Stomach (tissue), 9 donors: ENCODE measurements around the gene R3HDML. TPM values are rescaled to one million over a fixed set of nuclear protein-coding genes. Genes with fewer than 3 reads are reported as not detected.
A peak's percentile ranks its signal among the peaks of the same experiment; 100 is the strongest.

Experiments
- DNase-seq, 2 donors: peaks; one replicate each; pipeline versions ENCODE4 v3.0.0 to v3.0.0-alpha.2; 2013 to 2019
- H3K27ac ChIP-seq, 5 donors: fragments of 200-600 bp in 4 of 5; sonication (generic) in 4 of 5; one replicate each; pipeline ENCODE4 v1.5.1; 2013 to 2019; ENCODE audit warnings: mild to moderate bottlenecking in 1 of 5, moderate library complexity in 1 of 5
- H3K27me3 ChIP-seq, 3 donors: fragments of 200-600 bp; sonication (generic); one replicate each; pipeline ENCODE4 v1.5.1; 2017 to 2019; ENCODE audit warnings: mixed run types in 1 of 3
- H3K36me3 ChIP-seq, 4 donors: fragments of 200-600 bp; sonication (generic); 1 replicate in 3 of 4; 2 replicates in 1 of 4; pipeline ENCODE4 v1.5.1; 2016 to 2019
- H3K4me1 ChIP-seq, 4 donors: fragments of 200-600 bp; sonication (generic); one replicate each; pipeline ENCODE4 v1.5.1; 2016 to 2019
- H3K4me3 ChIP-seq, 4 donors: fragments of 200-600 bp; sonication (generic) in 3 of 4; one replicate each; pipeline ENCODE4 v1.5.1; 2016 to 2019; ENCODE audit warnings: mild to moderate bottlenecking in 1 of 4
- H3K9me3 ChIP-seq, 4 donors: fragments of 200-600 bp; sonication (generic); one replicate each; pipeline ENCODE4 v1.5.1; 2016 to 2019
- CTCF ChIP-seq, 7 experiments: fragments of 450-650 bp in 4 of 7; fragments of 200-600 bp in 3 of 7; sonication (generic) in 3 of 7; IDR thresholded peaks; one replicate each; pipeline ENCODE4 v1.5.1; 2016 to 2019; ENCODE audit warnings: antibody characterized with exemption in 7 of 7, control low read depth in 2 of 7, mild to moderate bottlenecking in 1 of 7
- EP300 ChIP-seq: sonication (generic); formaldehyde crosslinking; IDR thresholded peaks from one replicate; pipeline ENCODE4 v1.6.1; 2017; ENCODE audit warnings: antibody characterized with exemption
- POLR2A ChIP-seq, 4 donors: fragments of 450-650 bp; IDR thresholded peaks; one replicate each; pipeline ENCODE4 v1.6.1; 2016; ENCODE audit warnings: antibody characterized with exemption in 4 of 4, control low read depth in 2 of 4, mild to moderate bottlenecking in 1 of 4, moderate library complexity in 1 of 4
- POLR2AphosphoS5 ChIP-seq, 3 donors: sonication (generic); formaldehyde crosslinking; IDR thresholded peaks; one replicate each; pipeline ENCODE4 v1.6.1; 2016; ENCODE audit warnings: antibody characterized with exemption in 3 of 3
- WGBS, 5 donors: extraction: QIAGEN DNeasy Blood & Tissue Kit in 3 of 5; methylation state at CpG; one replicate each; pipeline versions ENCODE4 v1.1.5 to v1.1.7; 2013 to 2018; 5-methylcytosine and 5-hydroxymethylcytosine counted together
- intact Hi-C: fragments of 100-400 bp; cut with DNase I; formaldehyde crosslinking; loops from one replicate; pipeline ENCODE4 v1.15.1; 2023; ENCODE audit warnings: low total_unique reads
- polyA plus RNA-seq, 3 donors: library from polyadenylated mRNA; stranded (reverse); fragments of 200-250 nt; gene quantifications; one replicate each; pipeline ENCODE4 v1.2.3, GENCODE V29; 2013
- total RNA-seq, 5 donors: library from RNA; depleted of rRNA; stranded (reverse); fragments of >200 nt; gene quantifications; one replicate each; pipeline versions ENCODE4 v1.1.0 to v1.2.3, GENCODE V29; 2014 to 2016
- donor health status: healthy with polysubstance abuse.
- donor health status: Bipolar disorder and iron deficiency.
- donor health status: healthy.

The R3HDML gene
- total and polyA plus RNA-seq, 8 donors, result not detected

GRCh38 chr20:44334709-44335108 lies 2.1 kb upstream of the R3HDML start:
- Histone ChIP-seq H3K4me3 (no peak overlapping the region), H3K36me3 (no peaks in the 10 kb centered on the region), H3K4me1 (no peaks in the 10 kb centered on the region), H3K27ac (no peak overlapping the region), H3K27me3 (peaks cover 0 to 63% (median 15%) of the 10 kb centered on the region in 3 donors), H3K9me3 (no peaks in the 10 kb centered on the region)
- intact Hi-C loops, result no loop called here
- WGBS, 5 donors, result 69 to 86% (median 82%) methylated on average over 4 of the region's 4 CpGs
- DNase-seq, result no peak
- TF ChIP-seq EP300, result no peak
- TF ChIP-seq CTCF (IDR thresholded peaks at IDR 0.05), result no peak
- TF ChIP-seq POLR2A (IDR thresholded peaks at IDR 0.05), result no peak

DNA sequence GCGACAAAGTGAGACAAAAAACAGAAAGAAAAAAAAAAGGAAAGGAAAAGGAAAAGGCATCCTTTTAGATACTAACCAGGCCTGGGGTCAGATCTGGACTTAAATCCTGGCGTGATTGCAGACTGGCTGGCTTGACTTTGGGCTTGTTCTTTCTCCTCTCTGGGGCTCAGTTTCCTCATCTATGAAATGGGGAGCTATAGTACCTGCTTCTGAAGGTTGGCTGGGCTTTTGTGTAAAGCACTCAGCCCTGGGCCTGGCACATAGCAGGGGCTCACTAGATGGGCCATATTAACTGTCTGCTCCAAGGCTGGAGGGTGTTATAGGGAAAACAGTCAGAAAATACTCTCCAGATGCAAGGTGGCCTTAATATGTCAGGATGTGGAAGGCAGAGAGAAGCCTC lies 1.2 kb upstream of the R3HDML start:
- no peak overlapping the region for H3K4me3 ChIP-seq
- intact Hi-C loops, result no loop called here
- no peak for DNase-seq
- no peak overlapping the region for H3K27ac ChIP-seq
- no peaks in the 10 kb centered on the region for H3K4me1 ChIP-seq
- peaks cover 0 to 56% (median 15%) of the 10 kb centered on the region in 3 donors for H3K27me3 ChIP-seq
- TF ChIP-seq EP300, result no peak
- H3K36me3 ChIP-seq, result no peaks in the 10 kb centered on the region
- WGBS, 5 donors, result 73 to 92% (median 84%) methylated on average over 2 of the region's 2 CpGs
- H3K9me3 ChIP-seq, result no peaks in the 10 kb centered on the region

DNA sequence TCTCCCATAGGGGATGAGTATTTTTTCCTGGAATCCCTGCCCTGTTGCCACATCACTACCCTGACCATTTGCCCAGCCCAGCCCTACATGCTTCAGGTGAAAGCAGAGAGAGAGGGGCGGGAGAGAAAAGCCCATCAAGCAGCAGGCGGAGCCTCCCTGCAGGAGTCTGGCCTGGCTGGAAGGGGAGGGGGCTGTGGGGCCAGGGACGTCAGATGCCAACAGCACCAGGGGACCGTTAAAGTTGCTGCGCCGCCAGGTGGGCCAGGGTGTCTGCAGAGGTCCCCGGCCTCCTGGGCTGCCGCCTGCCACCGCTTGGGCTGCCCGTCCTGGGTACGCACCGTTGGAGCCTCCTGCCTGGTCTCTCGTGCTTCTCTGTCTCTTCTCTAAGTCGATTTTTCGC lies 757 bp upstream of the R3HDML start:
- 27 to 49% (median 36%) methylated on average over 15 of the region's 15 CpGs for WGBS, 5 donors
- intact Hi-C loops, result no loop called here
- H3K4me3 ChIP-seq, result no peak overlapping the region

DNA sequence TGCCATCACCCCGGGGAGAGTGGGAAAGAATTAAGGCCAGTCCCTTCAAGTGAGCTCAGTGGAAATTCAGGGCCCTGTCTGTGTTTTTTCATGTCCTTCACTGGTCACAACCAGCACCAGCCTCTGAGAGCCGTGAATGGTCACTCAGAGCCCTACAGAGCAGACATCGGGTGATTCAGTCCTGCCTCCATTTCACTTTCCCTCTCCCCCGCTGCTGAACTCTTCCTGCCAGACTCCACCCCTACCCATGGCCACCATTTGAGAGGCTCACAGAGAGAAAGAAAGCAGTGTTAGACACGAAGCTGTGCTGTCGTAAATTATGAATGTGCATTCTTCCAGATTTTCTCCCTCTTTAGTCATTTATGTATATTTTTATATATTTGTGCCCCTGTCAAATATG lies 5.4 kb downstream of the R3HDML start:
- Histone ChIP-seq H3K27ac (no peak overlapping the region), H3K4me3 (no peak overlapping the region), H3K27me3 (peaks cover 0 to 20% (median 4%) of the 10 kb centered on the region in 3 donors), H3K36me3 (no peaks in the 10 kb centered on the region), H3K9me3 (no peaks in the 10 kb centered on the region), H3K4me1 (peaks cover 0 to 4% (median 0%) of the 10 kb centered on the region in 4 donors)
- 57 to 72% (median 67%) methylated on average over 6 of the region's 6 CpGs for WGBS, 5 donors
- DNase-seq, result peak in 1 of 2 donors; percentile 29
- intact Hi-C loops, result no loop called here
- TF ChIP-seq POLR2A (IDR thresholded peaks at IDR 0.05) (no peak), POLR2AphosphoS5 (IDR thresholded peaks at IDR 0.05) (no peak), EP300 (no peak), CTCF (IDR thresholded peaks at IDR 0.05) (no peak)

More for the DNA sequence above, 757 bp upstream of the R3HDML start:
- H3K4me1 ChIP-seq, result no peaks in the 10 kb centered on the region
- DNase-seq, result peak in 1 of 2 donors; percentile 24
- peaks cover 0 to 53% (median 15%) of the 10 kb centered on the region in 3 donors for H3K27me3 ChIP-seq
- no peak overlapping the region for H3K27ac ChIP-seq
- no peaks in the 10 kb centered on the region for H3K9me3 ChIP-seq
- TF ChIP-seq EP300 (no peak), CTCF (IDR thresholded peaks at IDR 0.05) (no peak), POLR2AphosphoS5 (IDR thresholded peaks at IDR 0.05) (no peak), POLR2A (IDR thresholded peaks at IDR 0.05) (no peak)
- H3K36me3 ChIP-seq, result no peaks in the 10 kb centered on the region

- Histone ChIP-seq H3K27me3 (peaks cover 0 to 11% (median 0%) of the 10 kb centered on the region in 3 donors), H3K9me3 (no peaks in the 10 kb centered on the region), H3K4me1 (peaks cover 0 to 4% (median 0%) of the 10 kb centered on the region in 4 donors), H3K27ac (no peak overlapping the region), H3K4me3 (no peak overlapping the region), H3K36me3 (no peaks in the 10 kb centered on the region)
- TF ChIP-seq POLR2AphosphoS5 (IDR thresholded peaks at IDR 0.05), result no peak
- TF ChIP-seq CTCF (IDR thresholded peaks at IDR 0.05), result no peak
- no peak for TF ChIP-seq POLR2A (IDR thresholded peaks at IDR 0.05)
- TF ChIP-seq EP300, result no peak
- no peak for DNase-seq
- WGBS, 5 donors, result 82 to 90% (median 84%) methylated on average over 11 to 12 of the region's 12 CpGs
- intact Hi-C loops, result no loop called here
Observed at GRCh38 chr20:44343162-44343675, 6.4 kb downstream of the R3HDML start.
